K562 (cell line): ENCODE data around the gene OST4. TPM values are rescaled to one million over a fixed set of nuclear protein-coding genes. Genes with fewer than 3 reads are reported as not detected.

Experiments
- ATAC-seq: fragments of 200-7000 bp; cut with Tn5 transposase; 3 replicates; pipeline ENCODE4 v1.9.1; 2020; ENCODE audit warnings: moderate library complexity
- BruUV-seq: library from RNA; stranded (reverse); fragments of 400-500 nt; replicated peaks from 2 replicates; lab custom pipeline; 2021; lab: Mats Ljungman, UMichigan
- CTCF ChIA-PET: fragments of 300-600 bp; formaldehyde crosslinking; extraction: SDS; loops from one replicate; lab custom pipeline; 2021; ENCODE audit warnings: low intra/inter-chr PET ratio; lab: Yijun Ruan, JAX
- POLR2A ChIA-PET: fragments of 300-600, 350-650 bp; sonication (Branson Sonifier 250); formaldehyde crosslinking; extraction: SDS; loops from one replicate; lab custom pipeline; 2021; ENCODE audit warnings: antibody characterized with exemption, inconsistent platforms; lab: Yijun Ruan, JAX
- DNase-seq, 4 experiments: peaks; one replicate each; pipeline versions ENCODE4 v3.0.0 to v3.0.0-alpha.2; 2011 to 2018; ENCODE audit warnings: low spot score in 3 of 4, mixed read lengths in 3 of 4; ENCODE audit errors: extremely low read depth in 1 of 4
- FAIRE-seq: peaks from 2 replicates; lab custom pipeline; 2011; peaks lifted over from hg19 to GRCh38; lab: Jason Lieb, UNC
- H2AFZ ChIP-seq: 2 replicates; pipeline ENCODE4 v1.6.0; 2011; ENCODE audit warnings: low read depth, low read length, control low read depth, inconsistent platforms
- H3K27ac ChIP-seq: fragments of 200-600 bp; 3 replicates; pipeline ENCODE4 v1.8.0; 2011; ENCODE audit warnings: low read depth, mild to moderate bottlenecking, control low read depth, inconsistent platforms, low read length, moderate library complexity, mixed read lengths; ENCODE audit errors: extremely low read depth
- H3K27me3 ChIP-seq, 2 experiments: fragments of 300-600 bp in 1 of 2; 2 replicates in 1 of 2; 3 replicates in 1 of 2; pipeline versions ENCODE4 v1.6.0 to v1.8.0; 2011; ENCODE audit warnings: inconsistent platforms in 2 of 2, low read length in 2 of 2, mild to moderate bottlenecking in 1 of 2, mixed read lengths in 1 of 2, moderate library complexity in 1 of 2; ENCODE audit not compliant: control insufficient read depth in 2 of 2, insufficient read depth in 2 of 2
- H3K36me3 ChIP-seq: fragments of 300-600 bp; 3 replicates; pipeline ENCODE4 v1.8.0; 2011; ENCODE audit warnings: mild to moderate bottlenecking, low read length, inconsistent platforms; ENCODE audit not compliant: control insufficient read depth, insufficient read depth
- H3K4me1 ChIP-seq, 2 experiments: fragments of 200-600 bp in 1 of 2; replicated peaks in 1 of 2; 2 replicates in 1 of 2; 3 replicates in 1 of 2; pipeline versions ENCODE4 v1.5.1 to v1.8.0; 2011; ENCODE audit warnings: inconsistent platforms in 2 of 2, low read length in 2 of 2, mild to moderate bottlenecking in 1 of 2, mixed read lengths in 1 of 2, moderate library complexity in 1 of 2; ENCODE audit not compliant: control insufficient read depth in 2 of 2, insufficient read depth in 2 of 2
- H3K4me2 ChIP-seq: 2 replicates; pipeline ENCODE4 v1.6.1; 2011; ENCODE audit warnings: low read length, control low read depth, inconsistent platforms, mixed read lengths; ENCODE audit not compliant: insufficient read depth
- H3K4me3 ChIP-seq: fragments of 200-600 bp; sonication (generic), shearing (Covaris generic); 2 replicates; pipeline ENCODE4 v1.5.1; 2016; ENCODE audit warnings: control low read depth, inconsistent platforms
- H3K79me2 ChIP-seq: fragments of 200-600 bp; 3 replicates; pipeline ENCODE4 v1.8.0; 2011; ENCODE audit warnings: low read length, inconsistent platforms; ENCODE audit not compliant: control insufficient read depth, insufficient read depth
- H3K9ac ChIP-seq, 2 experiments: 2 replicates each; pipeline versions ENCODE4 v1.6.0 to v1.6.1; 2011; ENCODE audit warnings: low read depth in 2 of 2, low read length in 2 of 2, control low read depth in 1 of 2, inconsistent platforms in 1 of 2, mild to moderate bottlenecking in 1 of 2, mixed read lengths in 1 of 2; ENCODE audit not compliant: insufficient read depth in 1 of 2
- H3K9me1 ChIP-seq: one replicate; pipeline ENCODE4 v1.6.0; 2011; ENCODE audit warnings: inconsistent platforms, mild to moderate bottlenecking, low read length, moderate library complexity; ENCODE audit not compliant: control insufficient read depth, insufficient read depth
- H3K9me3 ChIP-seq: replicated peaks from 2 replicates; pipeline ENCODE4 v1.5.1; 2011; ENCODE audit warnings: low read depth, low read length, inconsistent platforms; ENCODE audit not compliant: control insufficient read depth, insufficient read depth
- H4K20me1 ChIP-seq: replicated peaks from 2 replicates; pipeline ENCODE4 v1.6.1; 2011; ENCODE audit warnings: low read length, inconsistent platforms, mixed read lengths; ENCODE audit not compliant: control insufficient read depth, insufficient read depth
- POLR2G ChIP-seq: fragments of 200-400 bp; formaldehyde crosslinking; IDR thresholded peaks from 2 replicates; pipeline ENCODE4 v1.6.1; 2017; ENCODE audit warnings: low read depth, mild to moderate bottlenecking, antibody characterized with exemption, low read length, moderate library complexity
- RBFOX2 ChIP-seq: fragments of 200-400 bp; formaldehyde crosslinking; IDR thresholded peaks from 2 replicates; pipeline ENCODE4 v1.6.1; 2017; ENCODE audit warnings: low read depth, mild to moderate bottlenecking, low read length, moderate library complexity
- WGBS: fragments of 100-300 bp; shearing (Covaris generic); methylation state at CpG from one replicate; pipeline ENCODE4 v1.1.6; 2016; ENCODE audit warnings: low coverage, mixed read lengths; ENCODE audit not compliant: insufficient coverage; ENCODE audit errors: missing lambda C conversion rate; 5-methylcytosine and 5-hydroxymethylcytosine counted together
- in situ Hi-C: fragments of 300-500 bp; cut with MboI; formaldehyde crosslinking; loops from 4 replicates; pipeline ENCODE4 v1.15.0; 2018; ENCODE audit warnings: inconsistent platforms, mixed read lengths
- intact Hi-C: fragments of 100-400 bp; cut with micrococcal nuclease; formaldehyde crosslinking; loops from 2 replicates; pipeline ENCODE4 v1.14.2; 2022
- polyA plus RNA-seq, 8 experiments: library from polyadenylated mRNA; depleted of rRNA in 4 of 8; stranded (reverse) in 5 of 8; unstranded in 3 of 8; fragments of >200 nt; fragmentation: Nextera tagmentation in 2 of 8; fragmentation: Illumina TruSeq in 1 of 8; extraction: Ambion mirVana in 2 of 8; extraction: Trizol in 1 of 8; gene quantifications; 2 replicates each; pipeline versions ENCODE4 v1.2.1 to v1.2.3, GENCODE V29; 2011 to 2014; ENCODE audit warnings: inconsistent platforms in 1 of 8, missing spikeins in 1 of 8
- total RNA-seq, 7 experiments: library from RNA; depleted of rRNA in 6 of 7; stranded (reverse); fragments of >200 nt in 6 of 7; fragmentation: Illumina TruSeq in 2 of 7; extraction: Trizol in 2 of 7; gene quantifications; 2 replicates each; pipeline versions ENCODE4 v1.2.1 to v1.2.3, GENCODE V29; 2011 to 2021; ENCODE audit warnings: low replicate concordance in 1 of 7
- TF ChIP-seq, protein P1 (sequence below): fragments of 450-650 bp; IDR thresholded peaks from 2 replicates; pipeline ENCODE4 v1.6.1; 2018; ENCODE audit not compliant: partially characterized antibody

Gene OST4
- total and polyA plus RNA-seq, 9 of the 15 experiments (the other 6 are each of a cell fraction or from before 2014, with no cell fraction given): 186 to 1,155 (median 355) TPM

DNA sequence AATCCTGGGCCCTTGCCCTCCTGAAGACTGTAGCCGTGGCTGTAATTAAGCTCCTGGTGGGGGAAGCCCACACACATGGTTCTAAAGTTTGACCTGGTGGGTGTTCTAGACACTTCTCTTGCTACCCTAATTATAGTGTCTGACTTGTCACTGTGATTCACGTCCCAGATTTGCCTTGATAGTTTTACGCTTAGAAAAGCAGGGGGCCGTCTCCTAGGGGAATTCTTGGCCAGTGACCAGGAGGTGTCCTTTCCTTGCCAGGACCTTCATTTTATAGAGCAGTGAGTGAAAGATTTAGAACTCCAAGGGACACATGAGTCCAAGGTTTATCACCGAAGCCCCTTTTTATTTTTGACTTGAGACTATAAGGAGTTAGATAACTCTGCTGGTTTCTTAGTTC is 29.7 kb downstream of the OST4 start:
- no peak overlapping the region for H3K9ac ChIP-seq
- CTCF ChIA-PET: no interaction called here
- H4K20me1 ChIP-seq: no peaks in the 10 kb centered on the region
- peaks cover 69% of the 10 kb centered on the region for H3K36me3 ChIP-seq
- no peak for FAIRE-seq
- H3K27me3 ChIP-seq: no peaks in the 10 kb centered on the region
- no peak for TF ChIP-seq POLR2G
- TF ChIP-seq, all 486 proteins: peak for 0
- no peak overlapping the region for H3K4me3 ChIP-seq
- in situ Hi-C loops (no loop called here), intact Hi-C loops (no loop called here)
- DNase-seq (no peak), ATAC-seq (no peak; the same call in 2 of the 3 replicates)
- peaks cover 3% of the 10 kb centered on the region for H3K9me1 ChIP-seq
- WGBS: 68% methylated on average over 5 of the region's 5 CpGs
- H2AFZ ChIP-seq: no peak overlapping the region
- H3K79me2 ChIP-seq: no peaks in the 10 kb centered on the region
- POLR2A ChIA-PET: interaction anchor here (1.0 to 7.9 kb wide), 3 partner anchors 8 to 80 kb away, joined by 4 to 54 read pairs (median 4); partner anchors contain the start of genes OST4 and TMEM214
- no peaks in the 10 kb centered on the region for H3K4me1 ChIP-seq
- no TSS peak for BruUV-seq
- H3K9me3 ChIP-seq: no peaks in the 10 kb centered on the region
- no peak overlapping the region for H3K27ac ChIP-seq
- H3K4me2 ChIP-seq: no peak overlapping the region

- ChIA-PET POLR2A (interaction anchor here (0.8 to 1.8 kb wide), 7 partner anchors 10 to 79 kb away, joined by 3 to 8 read pairs (median 5); partner anchors contain the start of genes AGBL5, KHK and OST4), CTCF (no interaction called here)
- no peaks in the 10 kb centered on the region for H3K9me3 ChIP-seq
- ATAC-seq (no peak), FAIRE-seq (no peak), DNase-seq (no peak)
- in situ Hi-C loops: no loop called here
- intact Hi-C loops: no loop called here
- H2AFZ ChIP-seq: no peak overlapping the region
- TF ChIP-seq, protein P1, sequence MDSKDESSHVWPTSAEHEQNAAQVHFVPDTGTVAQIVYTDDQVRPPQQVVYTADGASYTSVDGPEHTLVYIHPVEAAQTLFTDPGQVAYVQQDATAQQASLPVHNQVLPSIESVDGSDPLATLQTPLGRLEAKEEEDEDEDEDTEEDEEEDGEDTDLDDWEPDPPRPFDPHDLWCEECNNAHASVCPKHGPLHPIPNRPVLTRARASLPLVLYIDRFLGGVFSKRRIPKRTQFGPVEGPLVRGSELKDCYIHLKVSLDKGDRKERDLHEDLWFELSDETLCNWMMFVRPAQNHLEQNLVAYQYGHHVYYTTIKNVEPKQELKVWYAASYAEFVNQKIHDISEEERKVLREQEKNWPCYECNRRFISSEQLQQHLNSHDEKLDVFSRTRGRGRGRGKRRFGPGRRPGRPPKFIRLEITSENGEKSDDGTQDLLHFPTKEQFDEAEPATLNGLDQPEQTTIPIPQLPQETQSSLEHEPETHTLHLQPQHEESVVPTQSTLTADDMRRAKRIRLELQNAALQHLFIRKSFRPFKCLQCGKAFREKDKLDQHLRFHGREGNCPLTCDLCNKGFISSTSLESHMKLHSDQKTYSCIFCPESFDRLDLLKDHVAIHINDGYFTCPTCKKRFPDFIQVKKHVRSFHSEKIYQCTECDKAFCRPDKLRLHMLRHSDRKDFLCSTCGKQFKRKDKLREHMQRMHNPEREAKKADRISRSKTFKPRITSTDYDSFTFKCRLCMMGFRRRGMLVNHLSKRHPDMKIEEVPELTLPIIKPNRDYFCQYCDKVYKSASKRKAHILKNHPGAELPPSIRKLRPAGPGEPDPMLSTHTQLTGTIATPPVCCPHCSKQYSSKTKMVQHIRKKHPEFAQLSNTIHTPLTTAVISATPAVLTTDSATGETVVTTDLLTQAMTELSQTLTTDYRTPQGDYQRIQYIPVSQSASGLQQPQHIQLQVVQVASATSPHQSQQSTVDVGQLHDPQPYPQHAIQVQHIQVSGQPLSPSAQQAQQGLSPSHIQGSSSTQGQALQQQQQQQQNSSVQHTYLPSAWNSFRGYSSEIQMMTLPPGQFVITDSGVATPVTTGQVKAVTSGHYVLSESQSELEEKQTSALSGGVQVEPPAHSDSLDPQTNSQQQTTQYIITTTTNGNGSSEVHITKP: no peak
- TF ChIP-seq RBFOX2 (peak; percentile 58), POLR2G (0 out of 2 replicates have a peak, but pooled peaks have one; percentile 31)
- peaks cover 4% of the 10 kb centered on the region; the same call in 1 of the 3 replicates for H3K79me2 ChIP-seq
- peaks cover 4% of the 10 kb centered on the region for H3K9me1 ChIP-seq
- 94% methylated on average over 8 of the region's 8 CpGs for WGBS
- H3K4me3 ChIP-seq: no peak overlapping the region
- H3K4me2 ChIP-seq: no peak overlapping the region
- H3K36me3 ChIP-seq: peaks cover 84% of the 10 kb centered on the region
- no TSS peak for BruUV-seq
- no peak overlapping the region for H3K27ac ChIP-seq
- no peak overlapping the region for H3K9ac ChIP-seq
- H3K4me1 ChIP-seq: no peaks in the 10 kb centered on the region
- H4K20me1 ChIP-seq: no peaks in the 10 kb centered on the region
- no peaks in the 10 kb centered on the region for H3K27me3 ChIP-seq
Observed at GRCh38 chr2:27040282-27040681, 31.2 kb downstream of the OST4 start.
